ENCODE data around the gene CXCR2. TPM values are rescaled to one million over a fixed set of nuclear protein-coding genes. Genes with fewer than 3 reads are reported as not detected.

The CXCR2 gene
- polyA plus RNA-seq, 1 experiment, result not detected

GRCh38 chr2:218123986-218124385 lies 1.8 kb upstream of the CXCR2 start:
- POLR2A ChIA-PET, result no interaction called here
- TF ChIP-seq CTCF (IDR thresholded peaks at IDR 0.05; ENCODE audit: insufficient read depth, low read depth, low read length), result no peak
- no peaks in the 10 kb centered on the region for H3K36me3 ChIP-seq (ENCODE audit: control insufficient read depth, insufficient read depth, low read length)
- no peak overlapping the region for H3K4me3 ChIP-seq (ENCODE audit: low read depth, low read length)
- CTCF ChIA-PET, result interaction anchor here (0.6 to 0.7 kb wide), 2 partner anchors 152 to 335 kb away, joined by 3 to 5 read pairs; no protein-coding TSS in a partner anchor
- peaks cover 16% of the 10 kb centered on the region for H3K27me3 ChIP-seq (ENCODE audit: control insufficient read depth, insufficient read depth, low read length)
- DNase-seq (ENCODE audit: low read depth), result no peak

GRCh38 chr2:218125095-218125494 lies 733 bp upstream of the CXCR2 start:
- ChIA-PET POLR2A (no interaction called here), CTCF (no interaction called here)
- Histone ChIP-seq H3K4me3 (ENCODE audit: low read depth, low read length) (no peak overlapping the region), H3K36me3 (ENCODE audit: control insufficient read depth, insufficient read depth, low read length) (no peaks in the 10 kb centered on the region), H3K27me3 (ENCODE audit: control insufficient read depth, insufficient read depth, low read length) (peaks cover 16% of the 10 kb centered on the region)
- no peak for TF ChIP-seq CTCF (IDR thresholded peaks at IDR 0.05; ENCODE audit: insufficient read depth, low read depth, low read length)
- DNase-seq (ENCODE audit: low read depth), result no peak

GRCh38 chr2:218127929-218128455 lies 2.2 kb downstream of the CXCR2 start:
- Histone ChIP-seq H3K4me3 (ENCODE audit: low read depth, low read length) (no peak overlapping the region), H3K36me3 (ENCODE audit: control insufficient read depth, insufficient read depth, low read length) (no peaks in the 10 kb centered on the region), H3K27me3 (ENCODE audit: control insufficient read depth, insufficient read depth, low read length) (peaks cover 20% of the 10 kb centered on the region)
- DNase-seq (ENCODE audit: low read depth), result no peak
- CTCF ChIA-PET, result no interaction called here
- no peak for TF ChIP-seq CTCF (IDR thresholded peaks at IDR 0.05; ENCODE audit: insufficient read depth, low read depth, low read length)
- POLR2A ChIA-PET, result no interaction called here

- ChIA-PET POLR2A (no interaction called here), CTCF (interaction anchor here (0.9 kb wide), 1 partner anchor 39 kb away, joined by 3 read pairs; no protein-coding TSS in a partner anchor)
- no peak for DNase-seq (ENCODE audit: low read depth)
- Histone ChIP-seq H3K4me3 (ENCODE audit: low read depth, low read length) (no peak overlapping the region), H3K27me3 (ENCODE audit: control insufficient read depth, insufficient read depth, low read length) (peaks cover 24% of the 10 kb centered on the region), H3K36me3 (ENCODE audit: control insufficient read depth, insufficient read depth, low read length) (no peaks in the 10 kb centered on the region)
- TF ChIP-seq CTCF (IDR thresholded peaks at IDR 0.05; ENCODE audit: insufficient read depth, low read depth, low read length), result no peak
These were observed 3.1 kb downstream of the CXCR2 start for GRCh38 chr2:218128781-218129457.

- POLR2A ChIA-PET, result no interaction called here
- H3K27me3 ChIP-seq (ENCODE audit: control insufficient read depth, insufficient read depth, low read length), result peaks cover 24% of the 10 kb centered on the region
- no peaks in the 10 kb centered on the region for H3K36me3 ChIP-seq (ENCODE audit: control insufficient read depth, insufficient read depth, low read length)
- no peak for TF ChIP-seq CTCF (IDR thresholded peaks at IDR 0.05; ENCODE audit: insufficient read depth, low read depth, low read length)
- no peak overlapping the region for H3K4me3 ChIP-seq (ENCODE audit: low read depth, low read length)
- DNase-seq (ENCODE audit: low read depth), result no peak
- CTCF ChIA-PET, result interaction anchor here (0.9 kb wide), 1 partner anchor 39 kb away, joined by 3 read pairs; no protein-coding TSS in a partner anchor
These were observed 3.8 kb downstream of the CXCR2 start for GRCh38 chr2:218129458-218130135.

All from BJ (cell line).